PFSK-1 (cell line): ENCODE results near the gene SGK1.

Experiments used
- POLR2AphosphoS5 ChIP-seq: IDR thresholded peaks from 2 replicates; pipeline ENCODE4 v1.6.1; 2012; ENCODE audit warnings: low read depth, mild to moderate bottlenecking, control low read depth, low read length, moderate library complexity
- SIN3A ChIP-seq: IDR thresholded peaks from 2 replicates; pipeline ENCODE4 v1.6.1; 2012; ENCODE audit warnings: mild to moderate bottlenecking, low read length, moderate library complexity, borderline replicate concordance; ENCODE audit not compliant: insufficient read depth

DNA sequence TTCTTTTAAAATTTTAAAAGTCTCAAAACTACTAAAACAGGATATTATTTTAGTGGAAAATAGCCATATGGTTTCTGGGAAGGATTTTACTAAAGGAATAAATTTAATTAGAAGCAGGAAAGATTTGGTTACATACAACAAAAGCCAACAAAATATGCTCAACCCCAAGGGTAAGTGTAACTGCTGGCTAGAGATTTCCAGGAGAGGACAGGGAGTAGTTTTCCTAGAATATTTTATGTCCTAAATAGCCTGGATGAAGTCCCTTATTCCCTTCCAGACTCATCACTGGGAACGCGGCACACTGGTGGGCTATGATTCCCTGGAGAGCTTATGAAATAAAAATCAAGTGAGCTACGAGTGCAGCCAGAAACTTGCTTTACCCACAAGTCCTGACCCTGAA lies 66.6 kb downstream of the SGK1 start:
- TF ChIP-seq POLR2AphosphoS5, result no peak
- no peak for TF ChIP-seq SIN3A
